HG03558 (cell line): ENCODE results near the gene ZNRF3.

Experiments
- ATAC-seq: cut with Tn5 transposase; IDR thresholded peaks from one replicate; pipeline ENCODE4 v1.9.1; 2021; ENCODE audit warnings: moderate number of reproducible peaks; ENCODE audit not compliant: unreplicated experiment; ENCODE audit errors: extremely low read depth

ZNRF3 gene

DNA sequence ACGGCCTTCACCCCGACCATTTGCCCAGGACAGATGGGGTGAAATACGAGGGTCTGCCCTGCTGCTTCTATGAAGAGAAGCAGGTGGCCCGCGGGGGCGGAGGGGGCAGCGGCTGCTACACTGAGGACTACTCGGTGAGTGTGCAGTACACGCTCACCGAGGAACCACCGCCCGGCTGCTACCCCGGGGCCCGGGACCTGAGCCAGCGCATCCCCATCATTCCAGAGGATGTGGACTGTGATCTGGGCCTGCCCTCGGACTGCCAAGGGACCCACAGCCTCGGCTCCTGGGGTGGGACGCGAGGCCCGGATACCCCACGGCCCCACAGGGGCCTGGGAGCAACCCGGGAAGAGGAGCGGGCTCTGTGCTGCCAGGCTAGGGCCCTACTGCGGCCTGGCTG is 167.1 kb downstream of the ZNRF3 start:
- ATAC-seq = no peak

DNA sequence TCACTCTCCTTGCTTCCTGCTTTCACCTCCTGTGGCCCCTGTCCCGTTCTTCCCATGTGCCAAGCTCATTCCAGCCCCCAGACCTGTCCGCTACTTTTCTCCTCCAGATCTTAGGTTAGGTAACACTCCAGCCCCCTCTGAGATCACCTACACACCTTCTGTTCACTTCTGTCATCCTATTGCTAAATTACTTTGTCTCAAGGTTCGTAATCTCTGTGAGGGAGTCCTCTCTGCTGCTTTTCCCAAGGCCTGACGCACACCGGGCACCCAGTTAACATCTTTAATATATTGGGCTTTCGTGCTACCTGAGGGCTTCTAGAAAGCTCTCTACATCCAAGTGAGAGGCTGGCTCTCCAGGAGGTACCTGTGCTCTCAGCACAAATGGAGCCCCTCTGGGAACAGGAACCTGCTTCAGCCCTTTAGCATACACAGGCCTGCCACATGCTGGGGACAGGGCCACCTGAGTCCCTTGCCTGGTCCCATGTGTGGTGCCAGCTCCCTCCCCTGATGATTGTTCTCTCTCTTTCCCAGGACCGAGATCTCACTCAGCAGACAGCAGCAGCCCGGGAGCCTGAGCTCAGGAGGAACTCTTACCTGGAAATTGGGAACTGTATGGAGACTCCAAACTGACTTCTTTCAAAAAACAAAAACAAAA is 169.8 kb downstream of the ZNRF3 start:
- no peak for ATAC-seq

DNA sequence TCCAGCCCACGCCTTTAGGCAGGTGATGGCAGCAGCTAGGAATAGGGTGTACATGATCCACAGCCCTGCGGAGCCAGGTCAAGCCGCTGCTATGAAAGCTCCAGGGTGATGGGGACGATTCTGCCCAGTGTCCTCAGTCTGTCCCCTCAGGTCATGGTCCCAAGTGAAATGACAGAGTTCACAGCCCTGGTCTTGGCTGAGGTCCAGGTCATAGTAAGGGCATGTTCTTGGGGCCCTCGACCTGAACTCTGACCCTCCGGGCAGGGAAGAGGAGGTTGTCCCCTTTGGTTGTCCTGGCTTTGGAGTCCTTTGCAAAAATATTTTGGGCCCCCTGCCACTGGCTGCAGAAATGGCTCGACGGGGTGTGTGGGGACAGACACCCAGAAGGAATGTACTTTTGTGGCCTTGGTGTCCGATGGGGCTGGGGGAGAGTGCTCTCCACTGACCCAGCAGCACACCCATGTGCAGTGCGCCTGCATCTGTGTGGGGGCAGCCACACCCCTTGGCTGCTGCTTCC is 170.9 kb downstream of the ZNRF3 start:
- ATAC-seq = no peak

DNA sequence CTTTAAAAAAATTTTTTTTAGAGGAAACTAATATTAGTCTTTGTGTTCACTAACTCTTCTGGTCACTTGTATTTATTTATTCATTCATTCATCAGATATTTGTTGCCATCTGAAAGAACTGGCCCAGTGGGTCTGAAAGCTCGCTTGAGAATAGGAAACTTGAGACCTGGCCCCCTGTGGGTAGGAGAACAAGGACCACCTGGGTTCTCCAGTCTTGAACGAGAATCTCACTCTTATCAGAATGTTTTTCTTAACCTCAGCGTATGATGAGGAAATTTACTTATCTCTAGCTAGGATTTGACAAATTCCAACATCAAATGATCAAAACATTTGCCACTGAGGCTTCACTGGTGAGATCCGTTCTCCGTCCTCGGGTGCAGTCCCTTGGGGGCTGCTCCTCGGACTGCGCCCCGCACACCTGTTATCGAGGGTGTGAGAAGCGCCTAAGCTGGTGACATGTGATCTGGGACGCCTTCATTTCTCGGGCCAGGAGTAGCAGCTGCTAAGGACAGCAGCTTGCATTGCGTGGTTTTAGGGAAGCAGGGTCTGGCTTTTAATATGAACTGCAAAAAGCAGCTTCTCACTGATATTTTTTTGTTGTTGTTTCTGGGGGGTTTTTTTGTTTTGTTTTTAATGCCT is 171.9 kb downstream of the ZNRF3 start:
- no peak for ATAC-seq

DNA sequence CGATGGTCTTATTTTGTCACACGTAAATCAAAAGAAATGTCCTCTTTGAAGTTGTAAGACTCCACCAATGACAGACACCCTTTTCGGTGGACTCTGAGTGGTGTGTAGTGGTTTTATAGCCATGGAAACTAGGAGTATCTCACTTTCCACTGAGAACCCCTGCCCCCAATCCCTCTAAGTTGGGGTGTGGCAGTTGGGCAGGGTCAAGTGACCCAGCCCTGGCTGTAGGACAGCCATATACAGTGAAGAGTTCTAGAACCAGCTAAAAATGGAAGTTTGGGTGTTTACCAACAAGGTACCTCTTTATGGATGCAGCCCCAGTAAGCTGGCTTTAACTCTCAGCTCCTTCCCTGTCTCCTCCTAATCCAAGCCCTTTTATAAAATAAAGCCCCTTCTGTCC is 173.1 kb downstream of the ZNRF3 start:
- no peak for ATAC-seq

DNA sequence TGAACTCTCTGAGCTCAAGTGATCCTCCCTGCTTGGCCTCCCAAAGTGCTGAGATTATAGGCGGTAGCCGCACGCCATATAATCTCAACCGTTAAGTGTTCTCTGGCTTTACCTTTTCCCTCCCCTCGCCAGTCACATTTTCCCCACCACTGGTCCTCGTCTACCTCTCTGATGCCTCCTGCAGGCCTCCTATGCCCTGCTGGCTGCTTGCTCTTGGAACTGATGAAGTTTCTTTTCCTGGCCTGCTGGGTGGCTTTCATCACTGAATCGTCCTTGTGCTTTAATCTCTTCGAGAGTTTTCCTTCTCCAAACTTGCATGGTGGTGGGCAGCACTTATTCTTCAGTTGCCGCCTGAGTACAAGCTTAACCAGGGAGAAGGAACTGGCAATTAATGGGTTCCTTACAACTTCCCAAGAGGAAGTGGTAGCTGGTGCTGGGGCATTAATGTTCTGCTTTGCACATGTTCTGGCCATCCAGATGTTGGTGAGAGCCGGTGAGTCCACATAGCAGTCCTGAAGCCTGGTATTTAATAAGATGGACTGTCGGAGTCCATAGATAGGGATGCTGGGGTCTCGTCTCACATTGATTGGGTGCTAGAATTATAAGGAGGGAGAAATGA is 177.0 kb downstream of the ZNRF3 start:
- ATAC-seq = no peak

DNA sequence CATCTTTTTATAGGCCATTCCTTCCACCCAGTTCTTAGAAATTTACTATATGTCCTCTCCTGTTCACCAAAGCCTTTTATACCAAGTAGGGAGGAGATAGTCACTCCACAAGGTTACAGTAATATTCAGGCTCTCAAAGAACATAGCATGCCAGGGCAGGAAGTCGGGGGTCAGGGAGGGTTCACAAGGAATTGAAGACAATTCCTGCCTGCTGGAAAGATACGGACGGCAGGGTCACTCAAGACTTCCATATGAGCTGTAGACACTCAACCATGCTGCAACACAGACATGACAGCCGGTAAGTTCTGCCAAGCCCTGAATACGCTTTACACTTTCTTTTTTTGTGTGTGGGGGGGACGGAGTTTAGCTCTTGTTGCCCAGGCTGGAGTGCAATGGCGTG is 177.6 kb downstream of the ZNRF3 start:
- ATAC-seq = no peak

DNA sequence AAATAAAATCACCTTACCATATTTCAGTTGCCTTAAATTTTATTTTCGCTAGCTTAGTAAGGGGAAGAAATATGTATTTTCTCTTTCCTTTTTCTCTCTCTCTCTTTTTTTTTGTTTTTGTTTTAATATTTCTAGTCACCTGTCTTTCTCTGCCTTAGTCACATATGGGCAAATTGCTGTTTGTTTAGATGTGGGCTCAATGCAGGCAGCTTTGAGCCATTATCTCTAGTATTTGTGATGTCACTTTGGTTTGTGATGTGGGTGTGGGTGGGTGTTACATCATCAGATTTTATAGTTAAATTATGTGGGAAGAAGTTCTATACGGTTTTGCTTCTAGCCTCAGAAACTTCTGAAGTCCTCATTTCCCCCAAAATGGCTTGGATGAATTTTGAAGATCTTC is 178.4 kb downstream of the ZNRF3 start, which contains the start of gene C22orf31:
TSS of gene C22orf31 (minus strand) at position 59 of the 400 bp plus-strand sequence. CDS start at position 20, 39 bp downstream.
- ATAC-seq = no peak

DNA sequence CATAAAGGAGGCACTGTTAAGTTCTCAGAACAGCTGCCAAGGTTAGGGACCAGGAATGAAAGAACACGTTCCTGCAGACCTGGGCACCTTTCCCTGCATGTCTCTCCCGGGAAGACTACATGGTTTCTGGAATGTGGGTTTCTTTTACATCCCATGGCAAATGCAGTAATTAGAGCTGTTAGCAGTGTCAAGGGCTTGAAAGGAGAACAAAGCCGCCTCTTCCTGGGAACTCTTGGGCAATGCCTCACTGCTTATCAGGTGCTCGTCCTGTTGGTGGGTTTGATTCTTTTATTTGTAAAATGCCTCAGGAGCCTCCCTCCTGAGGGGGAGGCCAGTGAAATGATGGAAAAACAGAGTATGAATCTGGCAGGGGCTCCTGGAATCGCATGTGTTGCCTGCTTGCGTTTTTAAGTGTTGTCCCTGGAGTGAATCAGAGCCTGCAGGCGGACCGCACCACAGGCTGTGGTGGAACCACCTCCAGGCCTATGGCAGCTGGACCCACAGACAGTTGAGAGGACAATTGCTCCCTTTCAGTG is 179.0 kb downstream of the ZNRF3 start:
- ATAC-seq = no peak

DNA sequence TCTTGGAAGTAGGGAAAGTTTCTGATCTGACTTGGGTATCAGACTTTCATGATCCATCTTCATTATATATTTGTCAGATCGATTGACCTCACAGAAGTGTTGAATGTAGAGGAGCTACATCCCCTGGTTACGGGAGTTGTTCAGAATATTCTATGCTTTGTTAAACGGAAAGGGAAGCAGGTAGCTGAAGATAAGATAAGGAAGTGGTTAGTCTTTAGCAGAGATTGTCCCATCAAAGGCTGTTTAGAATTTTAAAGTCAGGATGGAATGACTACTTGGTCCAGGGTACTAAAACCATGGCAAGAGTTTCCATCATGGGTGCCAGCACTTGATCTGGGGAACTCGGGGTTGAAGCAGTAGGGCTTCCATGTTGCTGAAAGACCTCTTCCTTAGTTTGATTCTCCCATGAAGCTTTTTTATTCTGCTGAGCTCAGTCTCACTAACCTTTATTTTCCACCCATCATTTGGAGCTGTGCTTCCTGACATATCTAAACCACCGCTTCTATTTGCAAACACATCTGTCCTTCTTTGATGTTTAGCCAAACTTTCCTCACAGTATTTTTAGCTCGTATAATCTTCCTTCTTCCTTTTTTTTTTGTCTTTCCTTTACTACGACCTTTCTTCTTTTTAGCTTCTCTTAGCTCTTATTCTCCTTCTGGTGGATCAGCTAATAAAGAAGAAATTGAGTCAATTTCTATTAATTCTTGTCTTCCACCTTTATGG is 182.3 kb downstream of the ZNRF3 start:
- ATAC-seq = no peak

DNA sequence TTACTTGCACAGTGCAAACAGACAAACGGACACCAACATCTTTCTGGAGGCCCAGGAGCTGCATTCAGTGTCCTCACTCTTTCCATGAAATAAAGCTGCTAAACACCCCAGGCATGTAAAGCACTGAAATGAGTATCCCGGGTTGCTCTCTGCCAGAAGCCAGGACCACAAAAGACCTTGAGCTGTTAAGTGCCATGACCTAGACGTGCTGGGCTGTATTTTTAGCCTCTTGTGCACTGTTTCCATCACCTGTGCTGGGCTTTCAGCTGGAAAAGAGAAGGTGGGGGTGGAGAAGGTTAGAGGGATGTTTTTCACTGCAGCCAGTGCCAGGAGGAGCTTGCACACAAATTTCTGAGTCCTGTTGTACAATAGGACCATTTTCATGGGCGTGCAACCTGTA is 186.1 kb downstream of the ZNRF3 start:
- ATAC-seq = no peak

DNA sequence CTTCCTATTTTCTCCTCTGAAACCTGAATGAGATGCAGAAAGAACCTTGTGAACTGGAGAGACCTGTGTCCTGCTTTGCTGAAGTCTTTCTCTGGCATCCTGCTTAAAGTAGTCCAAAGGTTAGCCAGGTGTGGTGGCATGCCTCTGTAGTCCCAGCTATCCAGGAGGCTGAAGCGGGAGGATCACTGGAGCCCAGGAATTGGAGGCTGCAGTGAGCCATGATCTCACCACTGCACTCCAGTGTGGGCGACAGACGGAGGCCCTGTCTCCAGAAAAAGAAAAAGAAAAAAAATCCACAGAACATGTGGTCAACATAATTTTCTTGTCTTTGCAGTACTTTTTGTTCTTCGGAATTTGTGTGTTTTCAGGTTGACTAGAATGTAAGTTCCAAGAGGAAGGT is 187.1 kb downstream of the ZNRF3 start:
- ATAC-seq = no peak

DNA sequence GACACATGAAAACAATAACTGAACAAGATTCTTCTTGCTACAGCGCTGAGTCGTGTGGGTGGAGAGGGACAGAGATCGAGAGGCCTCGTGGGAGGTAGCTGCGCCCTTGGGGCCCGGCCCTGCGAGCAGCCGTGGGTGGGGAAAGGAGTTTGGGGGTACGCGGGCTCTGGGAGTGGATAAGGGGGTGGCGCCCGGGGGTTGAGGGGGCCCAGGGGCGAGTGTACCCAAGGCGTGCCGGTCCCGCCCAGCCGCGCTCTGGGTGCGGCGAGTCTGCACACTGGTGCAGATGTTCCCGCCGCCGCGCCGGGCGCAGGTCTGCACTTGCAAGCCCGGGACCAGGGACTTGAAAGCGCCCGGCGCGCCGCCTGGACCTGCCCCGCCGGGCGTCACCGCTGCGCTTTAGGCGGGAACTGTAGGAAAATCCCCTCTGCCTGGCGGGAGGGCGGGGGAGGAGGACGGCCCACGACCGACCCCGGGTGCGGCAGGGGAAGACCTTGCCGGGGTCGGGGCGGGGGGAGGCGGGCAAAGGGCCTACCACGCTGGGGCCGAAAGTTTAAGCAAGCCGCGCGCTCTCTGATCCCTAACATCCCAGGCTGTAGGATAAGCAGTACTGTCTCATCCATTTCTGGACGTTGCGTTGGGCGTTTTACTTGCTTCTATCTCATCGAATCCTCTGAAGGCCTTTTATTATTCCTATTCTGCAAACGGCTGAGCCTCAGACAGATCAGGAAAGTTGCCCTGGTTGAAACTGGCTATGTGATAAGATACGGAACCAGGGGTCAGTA is 188.1 kb downstream of the ZNRF3 start:
- no peak for ATAC-seq

DNA sequence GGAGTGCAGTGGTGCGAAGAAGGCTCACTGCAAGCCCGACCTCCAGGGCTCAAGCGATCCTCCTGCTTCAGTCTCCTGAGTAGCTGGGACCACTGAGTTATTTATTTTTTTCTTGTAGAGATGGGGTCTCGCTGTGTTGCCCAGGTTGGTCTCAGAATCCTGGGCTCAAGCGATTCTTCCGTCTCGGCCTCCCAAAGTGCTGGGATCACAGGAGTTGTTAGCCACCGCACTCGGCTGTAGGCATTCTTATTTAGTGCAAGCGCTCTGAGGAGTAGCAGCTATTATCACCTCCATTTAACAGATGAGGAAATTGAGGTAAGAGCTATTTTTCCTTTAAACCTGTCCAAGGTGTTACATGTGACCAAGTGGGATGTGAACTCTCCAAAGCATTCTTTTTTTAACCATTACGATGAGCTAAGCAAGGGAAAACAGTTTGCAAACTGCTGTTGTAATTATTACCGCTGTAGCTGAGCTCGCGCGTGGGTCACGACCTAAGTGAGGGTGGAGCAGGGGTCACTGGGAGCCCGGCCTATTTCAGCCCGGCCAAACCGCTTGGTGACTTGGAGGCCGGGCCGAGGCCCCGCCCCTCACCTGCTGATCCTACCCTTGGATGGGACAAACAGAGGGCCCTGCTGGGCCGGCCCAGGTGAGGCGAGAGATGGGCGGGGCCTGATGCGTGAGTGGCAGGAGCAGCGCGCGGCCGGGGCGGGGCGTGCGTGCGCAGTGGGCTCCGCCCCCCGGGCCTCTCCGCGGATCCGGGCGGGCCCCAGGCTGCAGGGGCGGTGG is 189.0 kb downstream of the ZNRF3 start:
- ATAC-seq = no peak

DNA sequence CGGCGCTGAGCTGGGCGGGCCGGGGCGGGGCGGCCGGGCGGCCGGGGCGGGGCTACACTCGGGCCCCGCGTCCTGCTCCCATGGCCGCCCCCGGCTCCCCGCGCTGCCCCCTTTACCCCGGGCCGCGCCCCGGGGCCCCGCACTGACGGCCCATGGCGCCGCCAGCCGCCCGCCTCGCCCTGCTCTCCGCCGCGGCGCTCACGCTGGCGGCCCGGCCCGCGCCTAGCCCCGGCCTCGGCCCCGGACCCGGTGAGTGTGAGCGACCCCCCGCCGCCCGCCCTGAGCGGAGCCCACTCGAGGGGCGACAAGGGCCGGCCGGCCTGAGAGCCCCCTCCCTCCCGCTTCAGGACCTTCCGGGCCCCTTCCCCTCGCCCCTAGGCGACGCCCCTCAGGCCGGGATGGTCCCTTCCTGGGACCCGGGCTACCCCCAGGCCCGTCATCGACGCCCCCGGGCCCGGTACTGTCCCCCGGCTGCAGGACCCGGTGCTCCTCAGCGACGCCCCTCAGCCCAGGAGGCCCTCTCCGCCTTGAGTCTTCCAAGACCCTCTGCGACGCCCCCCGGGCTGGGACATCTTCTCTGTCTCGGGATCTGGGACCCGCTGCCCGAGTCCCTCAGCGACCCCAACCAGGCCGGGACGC is 189.7 kb downstream of the ZNRF3 start, which contains the start of gene KREMEN1:
TSS of gene KREMEN1 (plus strand) at position 57 of the 639 bp plus-strand sequence. CDS start at position 153, 96 bp downstream.
- ATAC-seq = no peak

DNA sequence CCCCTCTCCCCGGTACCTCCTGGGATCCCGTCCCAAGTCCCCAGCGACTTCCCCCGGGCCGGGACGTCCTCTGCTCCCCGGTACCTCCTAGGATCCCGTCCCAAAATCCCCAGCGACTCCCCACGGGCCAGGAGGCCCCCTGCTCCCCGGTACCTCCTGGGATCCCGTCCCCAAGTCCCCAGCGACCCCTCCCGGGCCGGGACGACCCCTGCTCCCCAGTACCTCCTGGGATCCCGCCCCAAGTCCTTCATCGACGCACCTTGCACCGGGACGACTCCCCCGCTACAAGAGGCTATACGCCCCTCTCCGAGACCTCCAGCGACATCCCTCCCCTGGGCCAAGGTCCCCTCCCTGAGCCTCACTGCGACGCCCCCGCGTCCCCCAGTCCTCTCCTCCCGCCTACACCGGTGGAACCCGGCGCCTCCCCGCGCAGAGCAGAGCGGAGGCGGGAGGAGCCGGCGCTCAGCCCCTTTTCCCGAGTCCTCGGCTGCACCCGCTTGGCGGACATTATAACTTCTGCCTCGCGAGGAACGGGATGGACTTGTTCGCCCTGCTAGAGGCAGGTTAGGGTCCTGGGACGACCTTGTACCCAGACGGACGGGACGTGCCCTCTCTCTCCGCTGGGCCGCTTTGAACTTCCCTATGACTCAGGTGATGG is 190.4 kb downstream of the ZNRF3 start:
- ATAC-seq = no peak

DNA sequence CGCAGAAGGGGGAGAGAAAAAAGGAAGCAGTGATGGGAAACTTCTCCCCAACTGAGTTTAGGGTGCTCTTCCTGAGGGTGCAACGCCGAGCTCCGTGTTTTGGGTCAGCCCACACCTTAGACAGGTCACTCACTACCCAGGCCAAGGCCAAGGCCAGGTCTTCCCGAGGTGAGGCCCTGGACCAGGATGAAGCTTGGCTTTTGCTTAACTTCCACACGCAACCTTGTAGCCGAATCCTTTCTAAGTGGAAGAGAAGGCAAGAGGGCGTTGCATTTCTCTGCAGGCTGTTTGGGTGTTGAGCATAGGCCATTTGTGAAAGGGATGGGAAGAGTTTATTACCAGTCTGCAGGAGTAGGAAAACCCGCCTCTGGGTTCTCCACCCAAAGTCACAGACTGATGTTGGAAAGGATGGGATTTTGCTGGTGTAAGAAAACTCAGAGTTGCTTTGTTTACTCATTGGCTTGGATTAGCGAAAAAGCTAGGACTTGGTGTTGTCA is 191.0 kb downstream of the ZNRF3 start:
- no peak for ATAC-seq
